Kidney (tissue), 14 donors: ENCODE results near the gene TCF7L2. TPM values are rescaled to one million over a fixed set of nuclear protein-coding genes. Genes with fewer than 3 reads are reported as not detected.

Experiments used
- DNase-seq, 5 donors: peaks; one replicate each; pipeline ENCODE4 v3.0.0-alpha.2; 2013 to 2020
- FAIRE-seq: peaks from 2 replicates; lab custom pipeline; 2012; peaks lifted over from hg19 to GRCh38; lab: Jason Lieb, UNC
- H3K27ac ChIP-seq, 2 donors: one replicate each; pipeline ENCODE4 v1.7.0; 2013; ENCODE audit warnings: low read depth in 2 of 2, low read length in 2 of 2, inconsistent platforms in 1 of 2
- H3K27me3 ChIP-seq: one replicate; pipeline ENCODE4 v1.7.1; 2013; ENCODE audit warnings: low read length, inconsistent platforms; ENCODE audit not compliant: control insufficient read depth, insufficient read depth
- H3K36me3 ChIP-seq, 3 donors: one replicate each; pipeline versions ENCODE4 v1.7.0 to v1.7.1; 2013; ENCODE audit warnings: low read length in 3 of 3, control low read depth in 1 of 3, inconsistent platforms in 1 of 3; ENCODE audit not compliant: insufficient read depth in 3 of 3, control insufficient read depth in 2 of 3
- H3K4me1 ChIP-seq, 3 donors: one replicate each; pipeline versions ENCODE4 v1.7.0 to v1.7.1; 2013; ENCODE audit warnings: low read length in 3 of 3, inconsistent platforms in 1 of 3, low read depth in 1 of 3; ENCODE audit not compliant: control insufficient read depth in 2 of 3, insufficient read depth in 2 of 3
- H3K4me3 ChIP-seq, 3 donors: one replicate each; pipeline versions ENCODE4 v1.7.0 to v1.8.1; 2013; ENCODE audit warnings: low read length in 3 of 3, control low read depth in 1 of 3, inconsistent platforms in 1 of 3
- H3K9ac ChIP-seq, 3 donors: one replicate each; pipeline versions ENCODE4 v1.7.0 to v1.7.1; 2013; ENCODE audit warnings: low read length in 3 of 3, control low read depth in 1 of 3, inconsistent platforms in 1 of 3
- H3K9me3 ChIP-seq, 3 donors: one replicate each; pipeline versions ENCODE4 v1.7.0 to v1.7.1; 2013; ENCODE audit warnings: low read length in 3 of 3, control low read depth in 1 of 3, inconsistent platforms in 1 of 3; ENCODE audit not compliant: control insufficient read depth in 2 of 3, insufficient read depth in 1 of 3
- CTCF ChIP-seq: IDR thresholded peaks from 3 replicates; pipeline ENCODE4 v1.5.1; 2012; ENCODE audit warnings: mild to moderate bottlenecking, moderate library complexity, borderline replicate concordance; ENCODE audit not compliant: insufficient read depth; ENCODE audit errors: extremely low read depth
- intact Hi-C: fragments of 100-400 bp; cut with DNase I; formaldehyde crosslinking; loops from one replicate; pipeline ENCODE4 v1.11.1; 2022
- polyA plus RNA-seq: library from polyadenylated mRNA; stranded (reverse); fragments of 350-450 nt; fragmentation: Illumina TruSeq; extraction: RNeasy Lipid Tissue Mini Kit (QIAGEN cat#74804); gene quantifications from one replicate; pipeline ENCODE4 v1.2.3, GENCODE V29; 2014; ENCODE audit warnings: low read depth, low replicate concordance; ENCODE audit not compliant: insufficient read depth
- total RNA-seq: library from RNA; stranded (reverse); fragmentation: NEBNext Ultra II Directional; extraction: Animal tissue kit (Norgen Biotek cat#: 25700); gene quantifications from one replicate; pipeline ENCODE4 v1.2.1, GENCODE V29; 2021
- donor health status: control.
- donor health status: control.
- donor health status: control.
- donor health status: control.
- donor health status: control.
- donor health status: DM: yes; HTN: yes; CAD: no.
- donor health status: Normal renal cell carcinoma (clear cell type).

Gene TCF7L2
- total and polyA plus RNA-seq, 2 donors from 2014 or later, result 6.5 to 32.4 TPM

GRCh38 chr10:113015201-113015600 is 65.2 kb downstream of the TCF7L2 start:
- Histone ChIP-seq H3K27me3 (no peaks in the 10 kb centered on the region), H3K27ac (no peak overlapping the region), H3K9me3 (no peaks in the 10 kb centered on the region), H3K36me3 (no peaks in the 10 kb centered on the region), H3K4me3 (no peak overlapping the region), H3K9ac (no peak overlapping the region), H3K4me1 (peaks cover 0 to 19% (median 17%) of the 10 kb centered on the region in 3 donors)
- DNase-seq (no peak), FAIRE-seq (no peak)
- intact Hi-C loops, result no loop called here
- no peak for TF ChIP-seq CTCF

- intact Hi-C loops, result no loop called here
- no peak for TF ChIP-seq CTCF
- H3K36me3 ChIP-seq, result no peaks in the 10 kb centered on the region
- DNase-seq (no peak), FAIRE-seq (no peak)
- H3K4me1 ChIP-seq, result peaks cover 0 to 39% (median 24%) of the 10 kb centered on the region in 3 donors
- H3K27me3 ChIP-seq, result no peaks in the 10 kb centered on the region
- H3K27ac ChIP-seq, result no peak overlapping the region
- H3K9me3 ChIP-seq, result no peaks in the 10 kb centered on the region
- H3K9ac ChIP-seq, result no peak overlapping the region
- no peak overlapping the region for H3K4me3 ChIP-seq
Observed at GRCh38 chr10:113017376-113017775, 67.3 kb downstream of the TCF7L2 start.

GRCh38 chr10:113018034-113018433 is 68.0 kb downstream of the TCF7L2 start:
- no peak for FAIRE-seq
- H3K4me1 ChIP-seq, result peaks cover 0 to 44% (median 28%) of the 10 kb centered on the region in 3 donors
- H3K27ac ChIP-seq, result no peak overlapping the region

More at GRCh38 chr10:113018034-113018433, 68.0 kb downstream of the TCF7L2 start:
- Histone ChIP-seq H3K9ac (no peak overlapping the region), H3K9me3 (no peaks in the 10 kb centered on the region), H3K4me3 (no peak overlapping the region), H3K36me3 (no peaks in the 10 kb centered on the region), H3K27me3 (no peaks in the 10 kb centered on the region)
- TF ChIP-seq CTCF, result no peak
- intact Hi-C loops, result no loop called here
- DNase-seq, result no peak
